ENCODE measurements around the gene IFITM5. TPM values are rescaled to one million over a fixed set of nuclear protein-coding genes. Genes with fewer than 3 reads are reported as not detected.
A peak's percentile ranks its signal among the peaks of the same experiment; 100 is the strongest.
"Not testable (repeated sequence)": the region's sequence is repeated elsewhere in the genome, so short reads cannot be mapped to it uniquely, and the experiment has no call there.

The IFITM5 gene
- total RNA-seq, 3 donors from 2014 or later = not detected

DNA sequence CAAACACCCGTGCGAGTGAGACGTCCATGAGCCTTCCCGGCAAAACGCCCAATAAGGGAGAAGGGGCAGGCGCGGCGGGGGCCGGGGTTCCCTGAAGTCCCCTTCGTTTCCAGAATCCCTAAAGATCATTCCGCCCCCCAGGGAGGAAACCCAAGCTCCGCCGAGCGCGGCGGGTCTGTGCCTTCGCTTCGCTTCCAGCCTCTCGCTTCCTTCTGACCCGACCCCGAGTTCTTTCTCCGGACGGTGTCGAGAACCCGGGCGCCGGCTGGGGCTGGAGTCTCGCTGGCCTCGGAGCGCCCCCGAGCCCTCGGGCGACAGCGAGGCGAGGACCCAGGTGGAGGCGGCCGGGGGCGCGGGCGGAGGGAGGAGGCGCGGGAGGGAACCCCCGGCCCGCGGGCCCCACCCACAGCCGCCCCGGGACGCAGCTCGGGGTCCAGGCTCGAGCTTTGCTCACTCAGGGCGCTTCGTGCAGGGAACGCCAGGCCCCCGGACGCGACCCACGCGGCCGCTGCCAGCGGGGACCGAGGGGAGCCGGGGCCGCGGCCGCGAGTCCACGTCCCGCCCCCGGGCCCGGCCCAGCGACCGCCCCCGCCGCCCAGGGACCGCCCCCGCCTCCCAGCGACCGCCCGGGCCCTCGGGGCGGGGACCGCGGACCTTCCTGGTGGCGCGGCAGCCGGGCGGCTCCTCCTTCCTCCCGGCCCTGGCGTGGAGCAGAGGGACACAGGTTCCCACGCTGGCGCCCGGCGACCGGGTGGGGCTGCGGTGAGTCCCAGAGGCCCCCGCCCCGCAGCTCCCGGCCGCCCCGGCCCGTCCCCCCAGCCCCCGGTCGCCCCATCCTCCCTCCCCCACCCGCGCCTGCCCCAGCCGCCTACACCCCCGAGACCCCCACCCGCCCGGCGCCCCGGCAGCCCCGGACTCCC lies 10.6 kb downstream of the IFITM5 start, which contains the start of gene PGGHG:
PGGHG (plus strand) TSS at position 649 of the 920 bp plus-strand sequence. CDS start 691 bp downstream, outside the sequence.
- Histone ChIP-seq H3K4me1 (peaks cover 0 to 5% of the 10 kb centered on the region in 2 donors), H3K27me3 (peaks cover 0 to 15% of the 10 kb centered on the region in 2 donors), H3K27ac (peak within 1 kb of the TSS; percentile 61 to 80), H3K36me3 (no peaks in the 10 kb centered on the region), H3K4me3 (peak within 1 kb of the TSS; percentile 68 to 97 (median 72)), H3K9me3 (no peaks in the 10 kb centered on the region)
- TF ChIP-seq, protein P1, sequence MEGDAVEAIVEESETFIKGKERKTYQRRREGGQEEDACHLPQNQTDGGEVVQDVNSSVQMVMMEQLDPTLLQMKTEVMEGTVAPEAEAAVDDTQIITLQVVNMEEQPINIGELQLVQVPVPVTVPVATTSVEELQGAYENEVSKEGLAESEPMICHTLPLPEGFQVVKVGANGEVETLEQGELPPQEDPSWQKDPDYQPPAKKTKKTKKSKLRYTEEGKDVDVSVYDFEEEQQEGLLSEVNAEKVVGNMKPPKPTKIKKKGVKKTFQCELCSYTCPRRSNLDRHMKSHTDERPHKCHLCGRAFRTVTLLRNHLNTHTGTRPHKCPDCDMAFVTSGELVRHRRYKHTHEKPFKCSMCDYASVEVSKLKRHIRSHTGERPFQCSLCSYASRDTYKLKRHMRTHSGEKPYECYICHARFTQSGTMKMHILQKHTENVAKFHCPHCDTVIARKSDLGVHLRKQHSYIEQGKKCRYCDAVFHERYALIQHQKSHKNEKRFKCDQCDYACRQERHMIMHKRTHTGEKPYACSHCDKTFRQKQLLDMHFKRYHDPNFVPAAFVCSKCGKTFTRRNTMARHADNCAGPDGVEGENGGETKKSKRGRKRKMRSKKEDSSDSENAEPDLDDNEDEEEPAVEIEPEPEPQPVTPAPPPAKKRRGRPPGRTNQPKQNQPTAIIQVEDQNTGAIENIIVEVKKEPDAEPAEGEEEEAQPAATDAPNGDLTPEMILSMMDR (IDR thresholded peaks at IDR 0.05) = no peak
- TF ChIP-seq POLR2AphosphoS5 (IDR thresholded peaks at IDR 0.05) (no peak), POLR2A (IDR thresholded peaks at IDR 0.05) (no peak)
- peak in 1 of 2 donors; percentile 72 for DNase-seq (ENCODE audit: low spot score in 2 of 2)
- intact Hi-C loops (cut with DNase I; ENCODE audit: low total_unique reads) = loop anchor here (2.0 kb wide), 1 partner anchor 36 kb away; no protein-coding TSS in a partner anchor

GRCh38 chr11:287821-288477 lies 11.4 kb downstream of the IFITM5 start:
- intact Hi-C loops (cut with DNase I; ENCODE audit: low total_unique reads) = loop anchor here (2.0 kb wide), 1 partner anchor 35 kb away; no protein-coding TSS in a partner anchor
- H3K36me3 ChIP-seq = no peaks in the 10 kb centered on the region
- TF ChIP-seq POLR2A (IDR thresholded peaks at IDR 0.05) = no peak
- TF ChIP-seq POLR2AphosphoS5 (IDR thresholded peaks at IDR 0.05) = no peak
- TF ChIP-seq, protein P1 (IDR thresholded peaks at IDR 0.05) = no peak
- H3K27ac ChIP-seq = peak overlapping the region; percentile 61 to 80
- H3K4me1 ChIP-seq = peaks cover 0 to 5% of the 10 kb centered on the region in 2 donors
- H3K9me3 ChIP-seq = no peaks in the 10 kb centered on the region
- peaks cover 0 to 17% of the 10 kb centered on the region in 2 donors for H3K27me3 ChIP-seq
- peak in 1 of 2 donors; percentile 49 for DNase-seq (ENCODE audit: low spot score in 2 of 2)
- H3K4me3 ChIP-seq = peak overlapping the region; percentile 68 to 97 (median 72)

DNA sequence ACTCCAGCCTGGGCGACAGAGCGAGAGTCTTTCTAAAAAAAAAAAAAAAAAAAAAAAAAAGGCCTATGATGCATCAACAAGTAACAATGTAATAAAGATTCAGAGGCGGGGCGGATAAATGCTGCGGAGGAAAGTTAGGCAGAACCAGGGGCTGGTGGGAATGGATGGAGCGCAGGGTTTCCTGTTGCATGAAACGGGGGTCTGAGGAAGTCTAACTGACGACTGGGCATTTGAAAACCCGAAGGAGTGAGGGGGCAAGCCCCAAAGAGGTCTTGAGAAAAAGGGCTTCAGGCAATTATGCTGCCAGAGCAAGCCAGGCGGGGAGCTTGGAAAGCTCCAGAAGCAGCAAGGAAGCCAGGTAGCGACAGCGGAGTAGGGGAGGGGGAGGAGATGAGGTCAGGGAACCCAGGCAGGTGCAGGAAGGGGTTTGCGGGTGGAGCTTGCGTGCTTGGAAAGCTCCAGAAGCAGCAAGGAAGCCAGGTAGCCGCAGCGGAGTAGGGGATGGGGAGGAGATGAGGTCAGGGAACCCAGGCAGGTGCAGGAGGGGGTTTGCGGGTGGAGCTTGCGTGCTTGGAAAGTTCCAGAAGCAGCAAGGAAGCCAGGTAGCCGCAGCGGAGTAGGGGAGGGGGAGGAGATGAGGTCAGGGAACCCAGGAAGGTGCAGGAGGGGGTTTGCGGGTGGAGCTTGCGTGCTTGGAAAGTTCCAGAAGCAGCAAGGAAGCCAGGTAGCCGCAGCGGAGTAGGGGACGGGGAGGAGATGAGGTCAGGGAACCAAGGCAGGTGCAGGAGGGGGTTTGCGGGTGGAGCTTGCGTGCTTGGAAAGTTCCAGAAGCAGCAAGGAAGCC lies 12.1 kb downstream of the IFITM5 start:
- Histone ChIP-seq H3K27me3 (peaks cover 2 to 25% of the 10 kb centered on the region in 2 donors), H3K4me3 (peak overlapping the region in 2 of 3 donors; percentile 72 to 97), H3K27ac (peak overlapping the region in 1 of 2 donors; percentile 80)
- H3K36me3 ChIP-seq; H3K9me3 ChIP-seq; H3K4me1 ChIP-seq; intact Hi-C loops (cut with DNase I; ENCODE audit: low total_unique reads): not testable (repeated sequence)
- peak in 1 of 2 donors; percentile 49 for DNase-seq (ENCODE audit: low spot score in 2 of 2)

- no peak overlapping the region for H3K27ac ChIP-seq
- intact Hi-C loops (cut with DNase I; ENCODE audit: low total_unique reads) = no loop called here
- no peak for DNase-seq (ENCODE audit: low spot score in 2 of 2)
Observed at GRCh38 chr11:285894-286220, 13.5 kb downstream of the IFITM5 start.

More at GRCh38 chr11:285894-286220, 13.5 kb downstream of the IFITM5 start:
- Histone ChIP-seq H3K27me3 (peaks cover 12 to 38% of the 10 kb centered on the region in 2 donors), H3K4me3 (no peak overlapping the region), H3K9me3 (no peaks in the 10 kb centered on the region), H3K36me3 (no peaks in the 10 kb centered on the region), H3K4me1 (peaks cover 0 to 5% of the 10 kb centered on the region in 2 donors)
- no peak for TF ChIP-seq POLR2A (IDR thresholded peaks at IDR 0.05)
- no peak for TF ChIP-seq POLR2AphosphoS5 (IDR thresholded peaks at IDR 0.05)
- TF ChIP-seq, protein P1 (IDR thresholded peaks at IDR 0.05) = no peak

Measured in breast epithelium (tissue), 4 donors.